Measurements from ENCODE around the gene KIF20B. TPM values are rescaled to one million over a fixed set of nuclear protein-coding genes. Genes with fewer than 3 reads are reported as not detected.
A peak's percentile ranks its signal among the peaks of the same experiment; 100 is the strongest.

Gene KIF20B
- total RNA-seq, 1 donor = 4.7 TPM

DNA sequence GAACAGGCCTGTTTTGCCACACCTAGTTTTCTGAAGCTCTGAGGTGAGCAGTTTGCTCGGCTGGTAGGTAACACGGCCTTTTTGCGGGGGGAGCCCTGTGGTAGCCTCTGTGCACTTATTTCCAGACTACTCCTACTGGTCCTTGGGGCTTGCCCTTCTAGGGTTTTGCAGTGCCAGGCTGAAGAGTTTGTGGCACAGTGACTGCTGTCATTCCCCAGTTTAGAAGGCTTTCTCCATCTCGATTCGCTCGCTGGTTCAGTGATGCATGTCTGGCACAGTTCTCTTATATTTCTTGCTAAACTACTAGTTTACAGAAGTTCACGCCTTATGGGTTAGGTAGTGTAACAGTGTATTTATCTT, 711 bp downstream of the KIF20B start:
- TF ChIP-seq, protein P1, sequence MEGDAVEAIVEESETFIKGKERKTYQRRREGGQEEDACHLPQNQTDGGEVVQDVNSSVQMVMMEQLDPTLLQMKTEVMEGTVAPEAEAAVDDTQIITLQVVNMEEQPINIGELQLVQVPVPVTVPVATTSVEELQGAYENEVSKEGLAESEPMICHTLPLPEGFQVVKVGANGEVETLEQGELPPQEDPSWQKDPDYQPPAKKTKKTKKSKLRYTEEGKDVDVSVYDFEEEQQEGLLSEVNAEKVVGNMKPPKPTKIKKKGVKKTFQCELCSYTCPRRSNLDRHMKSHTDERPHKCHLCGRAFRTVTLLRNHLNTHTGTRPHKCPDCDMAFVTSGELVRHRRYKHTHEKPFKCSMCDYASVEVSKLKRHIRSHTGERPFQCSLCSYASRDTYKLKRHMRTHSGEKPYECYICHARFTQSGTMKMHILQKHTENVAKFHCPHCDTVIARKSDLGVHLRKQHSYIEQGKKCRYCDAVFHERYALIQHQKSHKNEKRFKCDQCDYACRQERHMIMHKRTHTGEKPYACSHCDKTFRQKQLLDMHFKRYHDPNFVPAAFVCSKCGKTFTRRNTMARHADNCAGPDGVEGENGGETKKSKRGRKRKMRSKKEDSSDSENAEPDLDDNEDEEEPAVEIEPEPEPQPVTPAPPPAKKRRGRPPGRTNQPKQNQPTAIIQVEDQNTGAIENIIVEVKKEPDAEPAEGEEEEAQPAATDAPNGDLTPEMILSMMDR (IDR thresholded peaks at IDR 0.05; ENCODE audit: extremely low read depth, low read depth, low read length) = no peak
- H3K9me3 ChIP-seq (ENCODE audit: low read depth, low read length) = no peaks in the 10 kb centered on the region
- H3K4me2 ChIP-seq (ENCODE audit: insufficient read depth, low read length) = peak overlapping the region; percentile 89
- H3K79me2 ChIP-seq (ENCODE audit: insufficient read depth, low read length) = peaks cover 57% of the 10 kb centered on the region
- DNase-seq (ENCODE audit: insufficient read length, low spot score, missing footprints) = no peak
- H2AFZ ChIP-seq (ENCODE audit: low read length) = peak overlapping the region; percentile 96
- no peaks in the 10 kb centered on the region for H3K27me3 ChIP-seq (ENCODE audit: insufficient read depth, low read length)
- H3K4me3 ChIP-seq (ENCODE audit: insufficient read depth, low read length) = peak overlapping the region; percentile 87
- H3K36me3 ChIP-seq (ENCODE audit: insufficient read depth, low read length) = no peaks in the 10 kb centered on the region
- H3K4me1 ChIP-seq (ENCODE audit: insufficient read depth, low read length) = peaks cover 21% of the 10 kb centered on the region
- peak overlapping the region; percentile 71 for H3K27ac ChIP-seq (ENCODE audit: low read depth, low read length)
- H4K20me1 ChIP-seq (ENCODE audit: insufficient read depth, low read length) = no peaks in the 10 kb centered on the region

DNA sequence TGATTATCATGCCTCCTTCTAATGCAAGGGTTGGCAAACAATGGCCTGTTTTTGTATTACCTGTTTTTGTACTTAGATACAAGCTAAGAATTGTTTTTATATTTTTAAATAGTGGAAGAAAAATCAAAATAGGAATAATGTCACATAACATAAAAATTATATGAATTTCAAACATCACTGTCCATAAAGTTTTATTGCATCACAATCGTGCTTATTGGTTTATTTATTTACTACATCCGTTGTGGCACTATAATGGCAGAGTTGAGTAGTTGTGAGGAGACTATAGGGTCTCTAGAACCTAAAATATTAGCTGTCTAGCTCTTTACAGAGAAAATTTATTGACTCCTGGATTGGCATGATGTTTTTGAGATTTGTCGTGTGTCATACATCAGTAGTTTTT, 4.1 kb downstream of the KIF20B start:
- Histone ChIP-seq H4K20me1 (ENCODE audit: insufficient read depth, low read length) (no peaks in the 10 kb centered on the region), H3K27ac (ENCODE audit: low read depth, low read length) (peak overlapping the region; percentile 6), H3K4me2 (ENCODE audit: insufficient read depth, low read length) (peak overlapping the region; percentile 70), H2AFZ (ENCODE audit: low read length) (peak overlapping the region; percentile 70), H3K36me3 (ENCODE audit: insufficient read depth, low read length) (no peaks in the 10 kb centered on the region), H3K4me3 (ENCODE audit: insufficient read depth, low read length) (no peak overlapping the region), H3K79me2 (ENCODE audit: insufficient read depth, low read length) (peaks cover 88% of the 10 kb centered on the region), H3K27me3 (ENCODE audit: insufficient read depth, low read length) (no peaks in the 10 kb centered on the region), H3K9me3 (ENCODE audit: low read depth, low read length) (no peaks in the 10 kb centered on the region), H3K4me1 (ENCODE audit: insufficient read depth, low read length) (peaks cover 28% of the 10 kb centered on the region)
- no peak for DNase-seq (ENCODE audit: insufficient read length, low spot score, missing footprints)
- TF ChIP-seq, protein P1 (IDR thresholded peaks at IDR 0.05; ENCODE audit: extremely low read depth, low read depth, low read length) = no peak

DNA sequence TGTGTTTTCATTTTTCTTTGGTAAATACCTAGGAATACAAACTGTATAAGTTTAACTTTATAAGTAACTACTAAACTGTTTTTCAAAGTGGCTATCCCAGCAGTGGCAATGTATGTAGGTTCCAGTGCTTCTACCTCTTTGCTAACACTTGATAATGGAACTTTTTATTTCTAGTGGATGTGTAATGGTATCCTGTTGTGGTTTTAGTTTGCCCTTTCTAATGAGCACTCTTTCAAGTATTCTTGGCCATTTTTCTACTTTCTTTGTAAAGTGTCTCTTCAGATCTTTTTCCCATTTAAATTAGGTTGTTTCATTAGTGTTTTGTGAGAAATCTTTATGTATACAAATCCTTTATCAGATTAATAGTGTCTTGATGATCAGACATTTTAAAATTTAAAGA, 4.6 kb downstream of the KIF20B start:
- H3K36me3 ChIP-seq (ENCODE audit: insufficient read depth, low read length) = no peaks in the 10 kb centered on the region
- H3K9me3 ChIP-seq (ENCODE audit: low read depth, low read length) = no peaks in the 10 kb centered on the region
- H4K20me1 ChIP-seq (ENCODE audit: insufficient read depth, low read length) = no peaks in the 10 kb centered on the region
- H3K27ac ChIP-seq (ENCODE audit: low read depth, low read length) = peak overlapping the region; percentile 6
- DNase-seq (ENCODE audit: insufficient read length, low spot score, missing footprints) = no peak
- peak overlapping the region; percentile 5 for H3K4me3 ChIP-seq (ENCODE audit: insufficient read depth, low read length)
- H3K4me1 ChIP-seq (ENCODE audit: insufficient read depth, low read length) = peaks cover 28% of the 10 kb centered on the region
- peak overlapping the region; percentile 70 for H2AFZ ChIP-seq (ENCODE audit: low read length)
- H3K4me2 ChIP-seq (ENCODE audit: insufficient read depth, low read length) = peak overlapping the region; percentile 70
- TF ChIP-seq, protein P1 (IDR thresholded peaks at IDR 0.05; ENCODE audit: extremely low read depth, low read depth, low read length) = no peak
- no peaks in the 10 kb centered on the region for H3K27me3 ChIP-seq (ENCODE audit: insufficient read depth, low read length)
- H3K79me2 ChIP-seq (ENCODE audit: insufficient read depth, low read length) = peaks cover 90% of the 10 kb centered on the region

DNA sequence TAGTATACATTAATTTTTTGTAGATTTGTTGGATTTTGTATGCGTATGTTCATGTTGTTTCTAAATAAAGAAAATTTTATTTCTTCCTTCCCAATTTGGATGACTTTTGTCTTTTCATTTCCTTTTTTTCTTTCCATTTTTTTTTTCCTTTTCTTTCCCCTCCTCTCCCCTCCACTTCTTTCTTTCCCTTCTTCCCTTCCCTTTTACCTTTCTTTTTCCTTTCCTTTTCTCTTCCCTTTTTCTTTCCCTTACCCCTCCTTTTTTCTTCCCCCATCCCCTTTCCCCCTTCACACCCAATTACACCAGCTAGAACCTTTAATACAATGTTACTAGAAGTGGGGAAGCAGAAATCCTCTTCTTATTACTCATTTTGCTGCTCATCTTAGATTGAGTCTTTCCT, 6.0 kb downstream of the KIF20B start:
- no peaks in the 10 kb centered on the region for H4K20me1 ChIP-seq (ENCODE audit: insufficient read depth, low read length)
- DNase-seq (ENCODE audit: insufficient read length, low spot score, missing footprints) = no peak
- no peaks in the 10 kb centered on the region for H3K9me3 ChIP-seq (ENCODE audit: low read depth, low read length)
- H3K79me2 ChIP-seq (ENCODE audit: insufficient read depth, low read length) = peaks cover 83% of the 10 kb centered on the region
- TF ChIP-seq, protein P1 (IDR thresholded peaks at IDR 0.05; ENCODE audit: extremely low read depth, low read depth, low read length) = no peak
- peaks cover 23% of the 10 kb centered on the region for H3K4me1 ChIP-seq (ENCODE audit: insufficient read depth, low read length)
- H3K36me3 ChIP-seq (ENCODE audit: insufficient read depth, low read length) = no peaks in the 10 kb centered on the region
- H3K4me3 ChIP-seq (ENCODE audit: insufficient read depth, low read length) = no peak overlapping the region
- peak overlapping the region; percentile 31 for H3K4me2 ChIP-seq (ENCODE audit: insufficient read depth, low read length)
- no peak overlapping the region for H3K27ac ChIP-seq (ENCODE audit: low read depth, low read length)
- no peaks in the 10 kb centered on the region for H3K27me3 ChIP-seq (ENCODE audit: insufficient read depth, low read length)
- H2AFZ ChIP-seq (ENCODE audit: low read length) = peak overlapping the region; percentile 70
